GM10266 (cell line): ENCODE measurements around the gene ZBTB3.
"Not testable (repeated sequence)": the region's sequence is repeated elsewhere in the genome, so short reads cannot be mapped to it uniquely, and the experiment has no call there.

Experiments
- DNase-seq: peaks from one replicate; pipeline ENCODE4 v3.0.0; 2012; ENCODE audit errors: extremely low spot score
- CTCF ChIP-seq: IDR thresholded peaks from 2 replicates; pipeline ENCODE4 v1.5.1; 2012; ENCODE audit warnings: mild to moderate bottlenecking, low read depth; ENCODE audit not compliant: control insufficient read depth, insufficient read depth; ENCODE audit errors: missing control alignments

Gene ZBTB3

GRCh38 chr11:62777389-62777788 lies 23.4 kb upstream of the ZBTB3 start:
- TF ChIP-seq CTCF, result no peak
- DNase-seq, result peak; percentile 45

GRCh38 chr11:62775646-62776045 lies 21.7 kb upstream of the ZBTB3 start:
- no peak for DNase-seq
- TF ChIP-seq CTCF, result no peak

GRCh38 chr11:62774407-62774806 lies 20.4 kb upstream of the ZBTB3 start:
- DNase-seq, result no peak
- no peak for TF ChIP-seq CTCF

GRCh38 chr11:62771144-62772021 lies 17.4 kb upstream of the ZBTB3 start, which contains the start of gene TAF6L:
TSS of gene TAF6L (plus strand) at chr11:62771396. CDS start at chr11:62775784, 4,388 bp downstream.
- DNase-seq, result peak; percentile 89
- no peak for TF ChIP-seq CTCF

GRCh38 chr11:62770778-62771143 lies 16.8 kb upstream of the ZBTB3 start:
- no peak for DNase-seq

GRCh38 chr11:62760867-62761227 lies 6.9 kb upstream of the ZBTB3 start:
- DNase-seq, result not testable (repeated sequence)

More at GRCh38 chr11:62770778-62771143, 16.8 kb upstream of the ZBTB3 start:
- no peak for TF ChIP-seq CTCF

- TF ChIP-seq CTCF, result no peak
- DNase-seq, result no peak
Observed at GRCh38 chr11:62757846-62758788, 4.2 kb upstream of the ZBTB3 start.
